NCI-H1105 (cell line): Measurements from ENCODE around the gene ITM2C.
A peak's percentile ranks its signal among the peaks of the same experiment; 100 is the strongest.

Source experiments
- DNase-seq: peaks from one replicate; lab custom pipeline; 2025; lab: John Stamatoyannopoulos, UW

The ITM2C gene

GRCh38 chr2:230891509-230891908 is 26.8 kb downstream of the ITM2C start:
- no peak for DNase-seq

DNA sequence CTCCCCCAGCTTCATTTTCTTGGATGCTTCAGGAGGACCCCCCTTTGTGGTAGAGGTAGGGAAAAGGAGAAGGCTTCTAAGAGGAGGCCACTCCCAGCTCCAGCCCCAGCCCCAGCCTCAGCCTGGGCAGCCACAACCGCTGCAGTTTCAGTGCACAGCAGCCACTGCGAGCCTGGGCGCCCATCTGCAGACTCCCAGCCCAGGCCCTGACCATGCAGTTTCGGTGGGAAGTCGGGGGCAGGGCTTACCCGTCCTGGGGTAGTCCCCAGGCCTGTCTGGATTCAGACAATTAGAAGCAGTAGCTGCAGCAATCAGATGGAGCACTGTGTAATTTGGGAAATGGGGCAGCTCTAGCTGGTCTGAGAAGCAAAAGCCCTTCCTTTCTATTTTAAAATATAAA is 28.6 kb downstream of the ITM2C start:
- DNase-seq, result no peak

DNA sequence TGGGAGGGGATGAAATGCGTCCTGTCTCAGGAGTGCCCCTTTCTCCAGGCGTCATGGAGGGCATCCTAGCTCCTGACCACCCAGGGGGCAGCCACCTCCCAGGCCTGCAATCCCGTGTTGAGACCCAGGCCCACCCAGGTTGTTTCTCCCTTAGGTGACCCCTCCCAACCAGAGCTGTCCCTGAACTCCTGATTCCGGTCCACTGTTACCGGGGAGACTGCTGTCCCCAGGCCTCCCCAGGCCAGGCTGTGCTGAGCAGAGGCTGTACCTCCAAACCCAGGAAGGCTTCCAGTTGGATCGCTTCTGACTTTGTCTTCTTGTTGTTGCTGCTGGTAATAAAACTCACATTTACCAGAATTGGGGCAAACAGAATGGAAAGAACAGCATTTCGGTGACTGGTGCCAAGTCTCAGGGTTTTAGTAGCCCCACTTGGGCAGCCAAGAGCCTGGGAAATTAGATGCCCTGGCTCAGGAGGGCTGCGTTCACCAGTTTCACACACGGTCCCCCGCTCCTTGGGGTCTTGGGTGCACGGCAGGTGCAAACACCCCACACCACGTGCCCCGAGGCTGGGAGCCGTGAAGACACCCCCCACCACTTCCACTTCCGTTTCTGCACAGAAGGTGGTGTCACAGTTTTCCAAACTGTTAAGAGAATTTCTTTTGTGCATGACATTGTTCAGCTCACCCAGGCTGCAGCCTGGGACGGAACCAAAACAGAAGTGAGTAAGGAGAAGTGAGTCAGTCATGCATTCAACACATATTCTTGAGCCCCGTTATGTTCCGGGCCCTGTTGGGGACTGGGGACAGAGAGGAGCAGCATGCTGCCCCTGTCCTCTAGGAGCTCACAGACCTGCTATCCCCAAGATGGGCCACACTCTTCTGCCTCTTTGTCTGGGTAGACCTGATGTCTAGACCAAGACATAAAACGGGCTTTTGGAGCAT is 29.4 kb downstream of the ITM2C start:
- no peak for DNase-seq

DNA sequence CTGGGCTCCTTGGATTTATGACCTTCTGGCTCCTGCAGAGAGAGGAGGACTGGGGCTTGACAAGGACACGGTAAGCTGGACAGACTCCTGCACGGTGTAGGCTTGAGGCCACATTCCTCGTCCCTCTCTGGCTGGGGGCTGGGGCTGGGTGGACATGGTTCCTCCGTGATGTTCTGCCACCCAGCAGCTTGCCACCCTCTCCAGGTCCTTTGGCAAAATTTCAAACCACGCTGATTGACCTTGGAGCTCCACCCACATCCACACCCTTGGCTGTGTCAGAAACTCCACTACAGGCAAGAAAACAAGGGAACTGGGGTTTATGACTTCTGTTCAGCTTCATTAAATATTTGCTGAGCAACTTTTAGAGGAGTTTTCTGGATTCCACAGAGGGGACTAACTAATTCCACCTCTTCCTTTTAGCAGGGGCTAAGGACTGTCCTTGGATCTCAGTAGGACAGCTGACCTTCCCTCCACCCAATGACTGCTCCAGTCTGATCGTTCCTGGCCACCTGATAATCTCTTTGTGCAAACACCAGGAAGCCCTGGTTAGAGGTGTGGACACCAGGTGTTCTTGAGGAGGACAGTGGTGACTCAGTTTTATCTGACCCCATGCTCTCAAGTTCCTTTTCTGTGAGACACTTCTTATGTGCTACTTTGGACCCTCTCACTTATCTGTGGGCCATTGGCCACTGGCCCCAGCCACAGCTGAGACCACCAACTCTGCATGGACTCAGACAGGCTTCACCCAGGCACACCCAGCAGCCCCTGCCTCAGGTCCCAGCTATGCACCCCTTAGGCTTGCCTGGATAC is 31.0 kb downstream of the ITM2C start:
- DNase-seq, result no peak

GRCh38 chr2:230896346-230897115 is 31.8 kb downstream of the ITM2C start:
- no peak for DNase-seq

GRCh38 chr2:230898016-230898712 is 33.4 kb downstream of the ITM2C start:
- no peak for DNase-seq

GRCh38 chr2:230898713-230899091 is 34.0 kb downstream of the ITM2C start:
- no peak for DNase-seq

DNA sequence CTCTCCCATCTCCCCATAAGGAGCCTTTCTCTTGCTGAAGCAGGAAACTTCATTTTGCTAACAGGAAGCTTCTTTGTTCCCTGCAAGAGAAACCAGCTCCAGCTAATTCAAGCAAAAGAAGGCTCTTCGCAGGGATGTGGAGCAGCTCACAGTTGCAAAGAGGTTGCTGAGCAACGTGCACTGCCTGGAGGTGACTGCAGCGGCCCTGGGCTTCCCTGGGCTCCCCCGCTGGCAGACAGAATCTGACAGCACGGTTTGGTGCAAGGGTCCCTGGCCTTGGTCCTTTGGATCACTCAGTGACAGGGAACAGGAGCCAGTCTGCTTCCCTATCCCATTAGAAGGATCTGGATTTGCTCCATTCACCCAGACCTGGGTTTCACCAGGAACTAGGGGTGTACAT is 34.5 kb downstream of the ITM2C start:
- no peak for DNase-seq

GRCh38 chr2:230899786-230900185 is 35.0 kb downstream of the ITM2C start:
- DNase-seq, result no peak

DNA sequence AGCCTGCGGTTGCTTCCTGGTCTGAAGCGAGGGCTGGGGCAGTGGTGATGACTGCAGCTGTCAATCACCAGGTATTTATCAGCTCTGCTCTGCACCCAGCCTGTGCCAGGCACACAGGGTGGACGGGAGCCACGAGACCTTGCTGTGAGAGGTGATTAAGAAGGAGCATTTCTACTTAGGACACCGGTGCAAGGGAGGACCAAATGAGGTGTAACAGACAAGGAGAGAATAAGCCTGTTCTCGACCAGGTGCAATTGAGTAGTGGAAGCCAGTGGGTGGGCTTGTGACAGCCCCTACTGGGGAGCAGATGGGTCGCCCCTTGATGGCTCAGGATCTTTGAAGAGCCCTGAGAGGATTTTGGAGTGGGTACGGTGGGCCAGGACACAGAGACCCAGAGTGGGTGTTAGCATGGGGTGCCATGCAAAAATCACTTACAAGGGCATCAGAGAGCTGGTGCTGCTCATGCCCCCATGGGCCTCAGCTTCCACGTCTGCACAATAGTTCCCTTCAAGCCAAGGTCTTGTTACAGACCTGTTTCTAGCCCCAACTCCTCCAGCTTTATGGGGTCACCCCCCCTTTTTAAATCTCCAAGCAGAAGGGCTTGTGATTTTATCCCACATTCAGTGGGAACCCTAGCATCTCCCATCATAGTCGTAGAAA is 35.7 kb downstream of the ITM2C start:
- DNase-seq, result no peak

DNA sequence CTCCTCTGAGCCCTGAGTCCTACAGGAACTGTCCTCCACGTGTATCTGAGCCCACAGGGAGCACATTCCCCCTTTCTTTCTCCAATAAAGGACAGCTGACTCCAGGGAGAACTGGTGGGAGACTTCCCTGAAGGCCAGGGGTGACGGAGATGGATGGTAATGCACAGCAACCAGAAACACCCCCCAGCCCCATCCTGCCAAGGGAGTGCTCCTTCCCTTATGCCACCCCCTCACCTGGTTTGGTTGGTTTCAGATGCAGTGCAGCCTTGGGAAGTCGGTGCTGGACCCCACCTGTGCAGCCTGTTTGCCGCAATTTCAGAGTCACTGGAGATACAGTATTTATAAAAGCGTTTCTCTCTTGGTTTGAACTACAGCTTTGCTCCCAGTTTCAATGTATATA is 36.3 kb downstream of the ITM2C start:
- DNase-seq, result no peak

GRCh38 chr2:230902180-230902899 is 37.6 kb downstream of the ITM2C start:
- peak; percentile 40 for DNase-seq

DNA sequence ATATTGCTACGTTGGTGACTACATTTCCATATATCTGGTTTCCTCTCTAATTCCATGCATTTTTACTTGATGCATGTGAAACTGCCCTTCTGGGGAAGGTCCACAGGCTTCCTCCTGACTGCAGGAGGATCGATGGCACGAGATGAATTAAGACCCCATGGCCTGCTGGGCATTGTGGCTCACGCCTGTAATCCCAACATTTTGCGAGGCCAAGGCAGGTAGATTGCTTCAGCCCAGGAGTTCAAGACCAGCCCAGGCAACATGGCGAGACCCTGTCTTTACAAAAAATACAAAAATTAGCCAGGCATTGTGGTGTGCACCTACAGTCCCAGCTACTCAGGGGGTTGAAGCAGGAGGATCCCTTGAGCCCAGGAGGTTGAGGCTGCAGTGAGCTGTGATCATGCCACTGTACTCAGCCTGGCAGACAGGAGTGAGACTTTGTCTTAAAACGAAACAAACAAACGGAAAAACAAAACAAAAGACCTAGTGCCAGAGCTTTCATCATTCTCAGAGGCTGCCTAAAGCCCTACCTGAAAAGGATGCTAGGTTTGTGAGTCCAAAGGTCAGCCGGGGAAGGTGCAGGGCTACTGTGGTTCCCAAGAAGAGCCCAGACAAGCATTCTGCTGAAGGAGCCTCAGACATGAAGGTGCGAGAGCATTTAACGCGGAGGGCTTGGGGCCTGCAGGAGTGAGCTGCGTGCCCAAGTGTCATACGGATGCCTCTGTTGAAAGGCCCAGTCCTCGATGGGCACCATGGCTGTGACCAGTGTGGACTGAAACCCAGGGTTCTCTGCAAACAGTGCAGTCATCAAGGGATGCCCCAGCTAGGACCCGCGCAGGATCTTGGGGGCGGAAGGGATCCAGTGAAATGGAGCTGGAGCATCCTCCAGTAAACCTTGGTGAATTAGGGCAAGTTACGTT is 38.7 kb downstream of the ITM2C start:
- no peak for DNase-seq

DNA sequence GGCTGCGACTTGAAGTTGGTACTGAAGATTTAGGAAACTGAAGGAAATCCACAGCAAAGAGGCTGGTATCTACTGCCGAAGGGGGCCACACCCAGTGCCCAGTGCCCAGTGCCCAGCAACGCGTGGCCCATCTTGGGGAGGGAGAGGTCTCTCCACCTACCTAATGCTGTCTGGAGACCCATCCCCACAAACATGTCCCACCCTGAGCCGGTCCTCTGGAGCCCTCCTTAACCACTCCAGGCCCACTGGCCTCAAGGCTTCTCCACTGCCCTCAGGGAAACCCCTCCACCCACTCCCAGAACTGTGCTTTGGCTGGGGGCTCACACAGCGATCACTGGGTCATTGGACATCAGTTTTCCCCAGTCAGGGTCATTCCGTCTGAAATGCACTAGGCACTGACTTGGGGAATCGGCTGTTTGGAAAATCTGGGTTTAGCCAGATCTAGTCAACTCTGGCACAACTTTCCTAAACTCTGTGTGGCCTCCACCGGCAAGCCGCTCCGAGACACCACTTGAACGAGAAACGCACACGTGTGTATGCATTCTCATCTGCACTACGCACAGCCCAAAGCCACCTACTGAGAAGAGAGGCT is 40.2 kb downstream of the ITM2C start:
- DNase-seq, result no peak

GRCh38 chr2:230905448-230906421 is 41.0 kb downstream of the ITM2C start:
- no peak for DNase-seq

- no peak for DNase-seq
Measured at GRCh38 chr2:230906471-230907230, 41.9 kb downstream of the ITM2C start.
